RWPE1 (cell line): ENCODE measurements around the gene CDS2.

Experiments used
- CTCF ChIA-PET: fragments of 350-600 bp; sonication (Branson Sonifier 250); formaldehyde crosslinking; extraction: SDS; loops from one replicate; lab custom pipeline; 2021; lab: Yijun Ruan, JAX
- POLR2A ChIA-PET: fragments of 400-600 bp; formaldehyde crosslinking; extraction: SDS; loops from one replicate; lab custom pipeline; 2020; ENCODE audit warnings: antibody characterized with exemption; ENCODE audit not compliant: low non-redundant PET; lab: Yijun Ruan, JAX
- DNase-seq: peaks from one replicate; pipeline ENCODE4 v3.0.0; 2012; ENCODE audit warnings: low spot score
- H3K27ac ChIP-seq: fragments of 450-650 bp; 2 replicates; pipeline ENCODE4 v1.5.1; 2017
- TF ChIP-seq, protein P1 (sequence below): fragments of 450-650 bp; conservative IDR thresholded peaks from 2 replicates; pipeline ENCODE4 v1.5.1; 2017; ENCODE audit warnings: low read depth, mild to moderate bottlenecking

The CDS2 gene

DNA sequence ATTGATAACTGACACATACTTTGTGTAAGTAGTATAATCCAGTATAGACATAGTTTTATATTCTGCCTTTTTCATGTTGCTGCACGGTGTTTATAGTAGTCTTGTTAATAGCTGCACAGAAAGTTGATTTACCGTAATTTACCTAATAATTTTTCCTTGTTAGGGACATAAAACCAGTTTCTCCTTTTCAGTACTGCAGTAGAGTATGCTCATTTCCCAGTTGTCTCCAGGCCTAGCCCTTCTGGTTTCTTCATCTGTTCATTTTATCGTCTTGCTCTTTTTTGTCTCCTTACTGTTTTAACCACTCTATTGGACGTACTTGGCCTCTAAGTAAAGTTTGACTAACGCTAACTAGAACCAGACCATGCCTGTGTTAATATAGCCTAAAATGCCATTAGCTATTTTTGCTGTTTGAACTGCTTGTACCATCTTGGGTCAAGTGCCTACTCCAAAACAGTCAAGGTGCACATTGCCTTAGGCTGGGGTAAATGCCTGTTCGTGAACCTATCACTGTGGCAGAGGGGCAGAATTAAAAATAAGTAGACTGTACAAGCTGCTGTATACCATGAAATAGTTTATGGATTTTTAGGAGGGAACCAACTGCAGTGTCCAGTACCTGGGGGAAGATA is 34.8 kb downstream of the CDS2 start:
- no peak for DNase-seq
- no peak overlapping the region for H3K27ac ChIP-seq
- TF ChIP-seq, protein P1, sequence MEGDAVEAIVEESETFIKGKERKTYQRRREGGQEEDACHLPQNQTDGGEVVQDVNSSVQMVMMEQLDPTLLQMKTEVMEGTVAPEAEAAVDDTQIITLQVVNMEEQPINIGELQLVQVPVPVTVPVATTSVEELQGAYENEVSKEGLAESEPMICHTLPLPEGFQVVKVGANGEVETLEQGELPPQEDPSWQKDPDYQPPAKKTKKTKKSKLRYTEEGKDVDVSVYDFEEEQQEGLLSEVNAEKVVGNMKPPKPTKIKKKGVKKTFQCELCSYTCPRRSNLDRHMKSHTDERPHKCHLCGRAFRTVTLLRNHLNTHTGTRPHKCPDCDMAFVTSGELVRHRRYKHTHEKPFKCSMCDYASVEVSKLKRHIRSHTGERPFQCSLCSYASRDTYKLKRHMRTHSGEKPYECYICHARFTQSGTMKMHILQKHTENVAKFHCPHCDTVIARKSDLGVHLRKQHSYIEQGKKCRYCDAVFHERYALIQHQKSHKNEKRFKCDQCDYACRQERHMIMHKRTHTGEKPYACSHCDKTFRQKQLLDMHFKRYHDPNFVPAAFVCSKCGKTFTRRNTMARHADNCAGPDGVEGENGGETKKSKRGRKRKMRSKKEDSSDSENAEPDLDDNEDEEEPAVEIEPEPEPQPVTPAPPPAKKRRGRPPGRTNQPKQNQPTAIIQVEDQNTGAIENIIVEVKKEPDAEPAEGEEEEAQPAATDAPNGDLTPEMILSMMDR: no peak
- CTCF ChIA-PET: no interaction called here
- POLR2A ChIA-PET: no interaction called here

DNA sequence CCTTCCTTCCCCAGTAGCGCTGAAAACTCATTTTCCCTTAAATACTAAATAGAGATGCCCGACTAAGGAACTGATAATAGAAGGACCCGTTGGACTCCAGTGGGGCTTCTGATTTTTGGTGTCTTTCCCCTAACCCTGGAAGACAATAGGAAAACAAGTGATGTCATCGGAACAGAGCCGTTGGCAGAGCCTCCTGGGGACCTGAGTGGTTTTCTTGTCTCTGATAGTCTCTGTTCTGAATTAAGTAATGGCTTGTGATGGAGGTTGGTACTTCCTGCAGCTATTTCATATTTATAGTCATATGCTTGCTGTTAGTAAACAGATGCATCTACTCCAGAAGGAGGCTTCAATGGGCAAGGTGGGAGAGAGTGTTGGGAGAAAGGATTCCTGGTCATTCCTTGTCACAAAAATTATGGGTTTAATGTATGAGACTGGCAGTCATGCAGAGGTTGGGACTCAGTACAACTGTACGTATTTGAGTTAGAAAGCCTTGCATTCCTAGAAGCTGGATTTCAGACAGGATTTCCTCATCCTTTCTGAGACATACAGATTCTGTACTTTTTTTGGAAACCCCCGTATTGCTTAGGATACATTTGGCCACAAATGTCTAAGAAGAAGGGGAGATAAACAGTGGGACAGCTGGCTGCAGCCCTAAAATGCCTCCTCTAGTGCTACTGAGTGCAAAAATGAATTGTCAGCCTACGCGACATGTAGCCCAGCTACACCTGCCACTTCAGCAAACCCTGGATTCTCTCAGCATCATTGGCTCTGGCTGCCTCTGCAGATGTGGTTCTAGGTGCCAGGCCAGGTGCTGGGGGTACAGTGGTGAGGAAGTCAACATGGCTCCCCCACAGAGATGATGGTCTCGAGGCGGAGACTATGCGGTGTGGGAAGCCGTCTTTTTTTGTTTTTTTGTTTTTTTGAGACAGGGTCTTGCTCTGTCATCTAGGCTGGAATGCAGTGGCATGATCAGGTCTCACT is 38.1 kb downstream of the CDS2 start:
- TF ChIP-seq, protein P1: no peak
- ChIA-PET POLR2A (no interaction called here), CTCF (no interaction called here)
- H3K27ac ChIP-seq: no peak overlapping the region
- DNase-seq: no peak

DNA sequence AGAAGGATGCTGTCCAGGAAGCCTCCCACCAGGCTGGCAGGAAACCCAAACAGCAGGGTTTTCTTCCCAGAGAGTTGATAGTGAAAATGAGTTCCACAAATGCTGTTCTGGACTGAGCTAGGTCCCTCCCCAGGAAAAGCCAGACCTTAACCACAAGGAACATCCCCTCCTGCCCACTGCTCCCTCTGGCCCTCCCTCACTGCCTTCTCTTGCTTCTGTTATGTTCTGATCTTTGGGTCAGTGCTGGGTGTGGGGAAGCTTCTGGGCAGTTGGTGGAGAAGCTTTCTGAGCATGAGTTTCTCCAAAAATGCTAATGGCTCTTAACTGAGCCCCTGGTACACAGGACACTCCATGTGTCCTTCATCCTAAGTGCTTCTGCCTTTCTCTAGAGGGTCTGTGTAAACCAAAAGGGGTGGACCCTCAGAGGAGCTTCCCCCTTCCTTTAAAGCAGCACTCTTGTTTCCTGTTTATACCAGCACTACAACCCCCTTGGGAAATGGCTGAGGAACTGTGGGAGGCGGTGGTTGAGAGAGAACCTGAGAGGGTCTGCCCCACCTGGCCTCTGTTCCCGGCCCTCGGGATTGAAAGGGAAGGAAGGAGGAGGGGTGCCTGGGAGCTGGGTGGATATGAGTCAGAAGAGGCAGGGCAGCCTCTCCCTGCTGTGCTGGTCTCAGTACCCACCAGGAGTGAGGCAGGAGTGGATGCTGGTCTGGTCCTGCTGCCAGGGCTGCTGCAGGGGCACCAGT is 42.0 kb downstream of the CDS2 start:
- TF ChIP-seq, protein P1: no peak
- CTCF ChIA-PET: interaction anchor here (1.0 kb wide), 1 partner anchor 42 kb away, joined by 3 read pairs; the partner anchor contains the start of gene CDS2
- POLR2A ChIA-PET: no interaction called here
- peak; percentile 74 for DNase-seq
- peak overlapping the region; percentile 21 for H3K27ac ChIP-seq

DNA sequence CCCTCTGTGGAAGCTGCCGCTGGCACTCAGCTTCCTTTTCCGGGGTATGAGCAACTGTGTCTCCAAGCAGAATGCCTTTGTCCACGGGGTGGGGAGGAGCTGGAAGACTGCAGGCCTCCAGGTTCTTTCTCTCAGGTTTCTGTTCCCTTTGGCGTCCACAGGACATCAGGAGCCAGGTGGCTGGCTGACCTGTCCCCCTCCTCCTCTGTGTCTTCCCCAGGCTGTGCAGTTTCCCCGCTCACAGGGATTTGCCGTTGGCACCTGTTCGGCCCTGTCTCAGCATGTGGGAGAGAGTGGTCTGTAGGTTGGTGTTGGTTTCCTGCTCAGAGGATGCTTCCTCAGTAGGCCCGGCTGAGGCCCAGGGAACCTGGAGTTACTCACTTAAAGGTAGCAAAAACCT is 43.5 kb downstream of the CDS2 start:
- no peak overlapping the region for H3K27ac ChIP-seq
- ChIA-PET CTCF (no interaction called here), POLR2A (no interaction called here)
- DNase-seq: no peak
- TF ChIP-seq, protein P1: no peak

DNA sequence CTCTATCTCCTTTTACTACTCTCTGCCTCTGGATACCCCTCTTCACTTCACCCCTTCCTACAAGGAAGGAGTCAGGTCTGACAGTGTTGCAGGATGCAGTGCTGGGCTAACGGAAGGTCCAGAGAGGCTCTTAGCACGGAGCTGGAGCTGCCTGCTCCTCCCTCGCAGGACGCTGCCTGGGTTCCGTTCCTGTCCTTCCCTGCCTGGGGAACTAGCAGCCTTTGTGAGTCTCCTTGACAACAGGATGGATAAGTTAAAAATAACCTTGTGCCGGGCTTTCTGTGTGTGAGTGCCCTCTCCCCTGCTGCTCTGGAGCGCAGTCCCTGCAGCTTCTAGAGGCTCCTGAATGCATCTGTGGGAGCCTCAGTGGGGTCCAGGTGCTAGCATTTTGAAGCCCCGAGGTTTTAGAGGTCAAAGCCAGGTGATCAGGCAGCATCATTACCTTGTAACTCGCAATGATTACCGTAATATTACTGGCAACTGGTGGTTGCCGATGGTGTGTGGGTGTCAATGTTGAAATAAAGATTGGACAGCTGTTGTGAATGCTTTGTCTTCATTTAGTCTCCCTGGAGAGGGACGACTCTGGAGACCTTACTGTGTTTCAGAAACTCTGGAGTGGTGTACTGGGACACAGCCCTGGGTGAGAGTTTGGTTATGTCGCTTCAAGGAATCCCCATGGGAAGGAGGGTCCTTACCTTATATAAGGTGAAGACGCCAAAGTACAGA is 44.4 kb downstream of the CDS2 start:
- CTCF ChIA-PET: no interaction called here

More for the DNA sequence above, 44.4 kb downstream of the CDS2 start:
- DNase-seq: no peak
- TF ChIP-seq, protein P1: no peak
- POLR2A ChIA-PET: no interaction called here
- no peak overlapping the region for H3K27ac ChIP-seq
